WI38 (cell line): ENCODE data around the gene HSD17B1.
A peak's percentile ranks its signal among the peaks of the same experiment; 100 is the strongest.

Source experiments
- H3K4me3 ChIP-seq: 2 replicates; pipeline ENCODE4 v1.5.1; 2011; ENCODE audit warnings: low read depth, mild to moderate bottlenecking, control low read depth, low read length
- CTCF ChIP-seq: IDR thresholded peaks from 2 replicates; pipeline ENCODE4 v1.5.1; 2012; ENCODE audit warnings: low read depth, mild to moderate bottlenecking, control low read depth, low read length

The HSD17B1 gene

GRCh38 chr17:42519546-42520491 lies 32.9 kb upstream of the HSD17B1 start:
- 0 out of 2 replicates have a peak, but pooled peaks have one; percentile 5 for TF ChIP-seq CTCF
- 0 out of 2 replicates have a peak overlapping the region, but pooled peaks have one; percentile 35 for H3K4me3 ChIP-seq

GRCh38 chr17:42520540-42520951 lies 32.2 kb upstream of the HSD17B1 start:
- peak overlapping the region; percentile 35; the same call in 1 of the 2 replicates for H3K4me3 ChIP-seq
- peak; percentile 35; the same call in 1 of the 2 replicates for TF ChIP-seq CTCF

- H3K4me3 ChIP-seq, result no peak overlapping the region
- no peak for TF ChIP-seq CTCF
These were observed 31.7 kb upstream of the HSD17B1 start for GRCh38 chr17:42521036-42521435.

GRCh38 chr17:42521666-42522262 lies 31.0 kb upstream of the HSD17B1 start:
- no peak overlapping the region for H3K4me3 ChIP-seq
- no peak for TF ChIP-seq CTCF

- no peak overlapping the region for H3K4me3 ChIP-seq
- no peak for TF ChIP-seq CTCF
These were observed 30.4 kb upstream of the HSD17B1 start for GRCh38 chr17:42522263-42522790.

GRCh38 chr17:42522798-42523278 lies 29.9 kb upstream of the HSD17B1 start:
- no peak for TF ChIP-seq CTCF
- H3K4me3 ChIP-seq, result no peak overlapping the region
